H1 (cell line): ENCODE data around the gene BBIP1. TPM values are rescaled to one million over a fixed set of nuclear protein-coding genes. Genes with fewer than 3 reads are reported as not detected.

Source experiments
- ASH2L ChIP-seq: fragments of 200-600, 300-600 bp; sonication (generic); IDR thresholded peaks from one replicate; pipeline ENCODE4 v1.7.1; 2017; ENCODE audit warnings: low read length
- CHD2 ChIP-seq: IDR thresholded peaks from 2 replicates; pipeline ENCODE4 v1.6.1; 2012; ENCODE audit warnings: low read length, improper control_type of control experiment
- EGR1 ChIP-seq: IDR thresholded peaks from 2 replicates; pipeline ENCODE4 v1.6.1; 2011; ENCODE audit warnings: low read depth, low read length, borderline replicate concordance
- FOSL1 ChIP-seq: IDR thresholded peaks from 2 replicates; pipeline ENCODE4 v1.6.1; 2011; ENCODE audit warnings: mild to moderate bottlenecking, low read depth, low read length, moderate library complexity; ENCODE audit not compliant: insufficient read depth
- JUN ChIP-seq: IDR thresholded peaks from 2 replicates; pipeline ENCODE4 v1.6.1; 2011; ENCODE audit warnings: low read depth, mild to moderate bottlenecking, improper control_type of control experiment, low read length
- NANOG ChIP-seq: IDR thresholded peaks from 2 replicates; pipeline ENCODE4 v1.6.1; 2011; ENCODE audit warnings: low read length, low read depth, mild to moderate bottlenecking, inconsistent platforms; ENCODE audit not compliant: insufficient read depth, poor library complexity, severe bottlenecking
- POU5F1 ChIP-seq: IDR thresholded peaks from 2 replicates; pipeline ENCODE4 v1.6.1; 2011; ENCODE audit warnings: low read depth, mild to moderate bottlenecking, low read length, moderate library complexity
- SAP30 ChIP-seq: fragments of 300-600 bp; sonication (generic); IDR thresholded peaks from 2 replicates; pipeline ENCODE4 v1.7.1; 2012; ENCODE audit warnings: low read length, moderate library complexity, mild to moderate bottlenecking, inconsistent platforms; ENCODE audit not compliant: insufficient read depth, insufficient replicate concordance
- polyA plus RNA-seq, 7 experiments: library from polyadenylated mRNA; depleted of rRNA in 3 of 7; stranded (reverse) in 5 of 7; unstranded in 2 of 7; fragments of >200 nt in 5 of 7; fragments of 200-250 nt in 2 of 7; gene quantifications; 1 replicate in 5 of 7; 2 replicates in 1 of 7; 4 replicates in 1 of 7; pipeline versions ENCODE4 v1.2.1 to v1.2.3, GENCODE V29; 2011 to 2013; ENCODE audit warnings: missing spikeins in 2 of 7, mixed read lengths in 2 of 7
- total RNA-seq: library from RNA; stranded (reverse); fragmentation: NEBNext Ultra II Directional; extraction: Animal tissue kit (Norgen Biotek cat#: 25700); gene quantifications from 2 replicates; pipeline ENCODE4 v1.2.1, GENCODE V29; 2021
- TF ChIP-seq, protein P1 (sequence below): fragments of 300-600 bp; sonication (generic); IDR thresholded peaks from 2 replicates; pipeline ENCODE4 v1.7.1; 2012; ENCODE audit warnings: low read length, moderate library complexity, mild to moderate bottlenecking, inconsistent platforms; ENCODE audit not compliant: insufficient replicate concordance

BBIP1 gene
- total and polyA plus RNA-seq, 2 of the 8 experiments (the other 6 are each of a cell fraction or from before 2014, with no cell fraction given) = 8.8 to 19.6 TPM

DNA sequence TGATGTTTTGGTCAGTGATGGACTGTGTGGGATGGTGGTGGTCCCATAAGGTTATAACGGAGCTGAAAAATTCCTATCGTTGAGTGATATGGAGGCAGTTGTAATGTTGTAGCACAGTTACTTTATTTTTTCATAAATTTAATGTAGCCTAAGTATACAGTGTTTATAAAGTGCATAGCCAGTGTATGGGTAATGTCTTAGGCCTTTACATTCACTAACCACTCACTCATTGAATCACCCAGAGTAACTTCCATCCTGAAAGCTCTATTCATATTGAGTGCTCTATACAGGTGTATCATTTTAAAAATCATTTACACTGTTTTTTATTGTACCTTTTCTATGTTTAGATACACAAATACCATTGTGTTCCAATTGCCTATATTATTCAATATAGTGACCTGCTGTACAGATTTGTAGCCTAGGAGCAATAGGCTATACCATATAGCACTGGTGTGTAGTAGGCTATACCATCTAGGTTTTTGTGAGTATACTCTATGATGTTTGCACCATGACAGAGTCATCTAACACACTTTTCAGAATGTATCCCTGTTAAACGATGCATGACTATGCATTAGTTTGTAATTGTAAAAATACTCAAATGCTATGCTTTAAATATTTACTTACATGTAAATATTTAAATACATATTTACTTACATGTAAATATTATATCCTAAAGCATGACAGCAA lies 26.2 kb downstream of the BBIP1 start (continued):
- TF ChIP-seq, protein P1, sequence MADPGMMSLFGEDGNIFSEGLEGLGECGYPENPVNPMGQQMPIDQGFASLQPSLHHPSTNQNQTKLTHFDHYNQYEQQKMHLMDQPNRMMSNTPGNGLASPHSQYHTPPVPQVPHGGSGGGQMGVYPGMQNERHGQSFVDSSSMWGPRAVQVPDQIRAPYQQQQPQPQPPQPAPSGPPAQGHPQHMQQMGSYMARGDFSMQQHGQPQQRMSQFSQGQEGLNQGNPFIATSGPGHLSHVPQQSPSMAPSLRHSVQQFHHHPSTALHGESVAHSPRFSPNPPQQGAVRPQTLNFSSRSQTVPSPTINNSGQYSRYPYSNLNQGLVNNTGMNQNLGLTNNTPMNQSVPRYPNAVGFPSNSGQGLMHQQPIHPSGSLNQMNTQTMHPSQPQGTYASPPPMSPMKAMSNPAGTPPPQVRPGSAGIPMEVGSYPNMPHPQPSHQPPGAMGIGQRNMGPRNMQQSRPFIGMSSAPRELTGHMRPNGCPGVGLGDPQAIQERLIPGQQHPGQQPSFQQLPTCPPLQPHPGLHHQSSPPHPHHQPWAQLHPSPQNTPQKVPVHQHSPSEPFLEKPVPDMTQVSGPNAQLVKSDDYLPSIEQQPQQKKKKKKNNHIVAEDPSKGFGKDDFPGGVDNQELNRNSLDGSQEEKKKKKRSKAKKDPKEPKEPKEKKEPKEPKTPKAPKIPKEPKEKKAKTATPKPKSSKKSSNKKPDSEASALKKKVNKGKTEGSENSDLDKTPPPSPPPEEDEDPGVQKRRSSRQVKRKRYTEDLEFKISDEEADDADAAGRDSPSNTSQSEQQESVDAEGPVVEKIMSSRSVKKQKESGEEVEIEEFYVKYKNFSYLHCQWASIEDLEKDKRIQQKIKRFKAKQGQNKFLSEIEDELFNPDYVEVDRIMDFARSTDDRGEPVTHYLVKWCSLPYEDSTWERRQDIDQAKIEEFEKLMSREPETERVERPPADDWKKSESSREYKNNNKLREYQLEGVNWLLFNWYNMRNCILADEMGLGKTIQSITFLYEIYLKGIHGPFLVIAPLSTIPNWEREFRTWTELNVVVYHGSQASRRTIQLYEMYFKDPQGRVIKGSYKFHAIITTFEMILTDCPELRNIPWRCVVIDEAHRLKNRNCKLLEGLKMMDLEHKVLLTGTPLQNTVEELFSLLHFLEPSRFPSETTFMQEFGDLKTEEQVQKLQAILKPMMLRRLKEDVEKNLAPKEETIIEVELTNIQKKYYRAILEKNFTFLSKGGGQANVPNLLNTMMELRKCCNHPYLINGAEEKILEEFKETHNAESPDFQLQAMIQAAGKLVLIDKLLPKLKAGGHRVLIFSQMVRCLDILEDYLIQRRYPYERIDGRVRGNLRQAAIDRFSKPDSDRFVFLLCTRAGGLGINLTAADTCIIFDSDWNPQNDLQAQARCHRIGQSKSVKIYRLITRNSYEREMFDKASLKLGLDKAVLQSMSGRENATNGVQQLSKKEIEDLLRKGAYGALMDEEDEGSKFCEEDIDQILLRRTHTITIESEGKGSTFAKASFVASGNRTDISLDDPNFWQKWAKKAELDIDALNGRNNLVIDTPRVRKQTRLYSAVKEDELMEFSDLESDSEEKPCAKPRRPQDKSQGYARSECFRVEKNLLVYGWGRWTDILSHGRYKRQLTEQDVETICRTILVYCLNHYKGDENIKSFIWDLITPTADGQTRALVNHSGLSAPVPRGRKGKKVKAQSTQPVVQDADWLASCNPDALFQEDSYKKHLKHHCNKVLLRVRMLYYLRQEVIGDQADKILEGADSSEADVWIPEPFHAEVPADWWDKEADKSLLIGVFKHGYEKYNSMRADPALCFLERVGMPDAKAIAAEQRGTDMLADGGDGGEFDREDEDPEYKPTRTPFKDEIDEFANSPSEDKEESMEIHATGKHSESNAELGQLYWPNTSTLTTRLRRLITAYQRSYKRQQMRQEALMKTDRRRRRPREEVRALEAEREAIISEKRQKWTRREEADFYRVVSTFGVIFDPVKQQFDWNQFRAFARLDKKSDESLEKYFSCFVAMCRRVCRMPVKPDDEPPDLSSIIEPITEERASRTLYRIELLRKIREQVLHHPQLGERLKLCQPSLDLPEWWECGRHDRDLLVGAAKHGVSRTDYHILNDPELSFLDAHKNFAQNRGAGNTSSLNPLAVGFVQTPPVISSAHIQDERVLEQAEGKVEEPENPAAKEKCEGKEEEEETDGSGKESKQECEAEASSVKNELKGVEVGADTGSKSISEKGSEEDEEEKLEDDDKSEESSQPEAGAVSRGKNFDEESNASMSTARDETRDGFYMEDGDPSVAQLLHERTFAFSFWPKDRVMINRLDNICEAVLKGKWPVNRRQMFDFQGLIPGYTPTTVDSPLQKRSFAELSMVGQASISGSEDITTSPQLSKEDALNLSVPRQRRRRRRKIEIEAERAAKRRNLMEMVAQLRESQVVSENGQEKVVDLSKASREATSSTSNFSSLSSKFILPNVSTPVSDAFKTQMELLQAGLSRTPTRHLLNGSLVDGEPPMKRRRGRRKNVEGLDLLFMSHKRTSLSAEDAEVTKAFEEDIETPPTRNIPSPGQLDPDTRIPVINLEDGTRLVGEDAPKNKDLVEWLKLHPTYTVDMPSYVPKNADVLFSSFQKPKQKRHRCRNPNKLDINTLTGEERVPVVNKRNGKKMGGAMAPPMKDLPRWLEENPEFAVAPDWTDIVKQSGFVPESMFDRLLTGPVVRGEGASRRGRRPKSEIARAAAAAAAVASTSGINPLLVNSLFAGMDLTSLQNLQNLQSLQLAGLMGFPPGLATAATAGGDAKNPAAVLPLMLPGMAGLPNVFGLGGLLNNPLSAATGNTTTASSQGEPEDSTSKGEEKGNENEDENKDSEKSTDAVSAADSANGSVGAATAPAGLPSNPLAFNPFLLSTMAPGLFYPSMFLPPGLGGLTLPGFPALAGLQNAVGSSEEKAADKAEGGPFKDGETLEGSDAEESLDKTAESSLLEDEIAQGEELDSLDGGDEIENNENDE = no peak
- TF ChIP-seq JUN (no peak), NANOG (no peak), FOSL1 (no peak), CHD2 (no peak), SAP30 (no peak), ASH2L (no peak), EGR1 (no peak), POU5F1 (no peak)
